NOMO-1 treated with dmso at 0.1 percent for 144 hours (cell line): ENCODE measurements around the gene CLPTM1L.

ENCODE experiments used
- DNase-seq: peaks from one replicate; lab custom pipeline; 2025; ENCODE audit not compliant: unreplicated experiment; lab: John Stamatoyannopoulos, UW

Gene CLPTM1L

GRCh38 chr5:1316588-1317340 is 28.1 kb downstream of the CLPTM1L start:
- DNase-seq, result no peak

- DNase-seq, result no peak
Measured at GRCh38 chr5:1315709-1316587, 29.0 kb downstream of the CLPTM1L start.

GRCh38 chr5:1315018-1315708 is 29.7 kb downstream of the CLPTM1L start:
- no peak for DNase-seq

GRCh38 chr5:1314564-1314982 is 30.3 kb downstream of the CLPTM1L start:
- DNase-seq, result no peak

- peak; percentile 97 for DNase-seq
Measured at GRCh38 chr5:1312993-1313833, 31.7 kb downstream of the CLPTM1L start.

GRCh38 chr5:1312206-1312605 is 32.7 kb downstream of the CLPTM1L start:
- DNase-seq, result no peak

- DNase-seq, result no peak
Measured at GRCh38 chr5:1311439-1312055, 33.4 kb downstream of the CLPTM1L start.

GRCh38 chr5:1310118-1310517 is 34.8 kb downstream of the CLPTM1L start:
- no peak for DNase-seq

- DNase-seq, result peak; percentile 66
Measured at GRCh38 chr5:1304033-1304432, 40.9 kb downstream of the CLPTM1L start.

- no peak for DNase-seq
Measured at GRCh38 chr5:1302258-1302657, 42.6 kb downstream of the CLPTM1L start.

- no peak for DNase-seq
Measured at GRCh38 chr5:1300581-1301083, 44.3 kb downstream of the CLPTM1L start.

GRCh38 chr5:1299961-1300360 is 44.9 kb downstream of the CLPTM1L start:
- no peak for DNase-seq

- DNase-seq, result no peak
Measured at GRCh38 chr5:1299511-1299850, 45.4 kb downstream of the CLPTM1L start.

- DNase-seq, result no peak
Measured at GRCh38 chr5:1298723-1299510, 46.0 kb downstream of the CLPTM1L start.

GRCh38 chr5:1298067-1298551 is 46.8 kb downstream of the CLPTM1L start:
- no peak for DNase-seq

- DNase-seq, result no peak
Measured at GRCh38 chr5:1297243-1297642, 47.7 kb downstream of the CLPTM1L start.

GRCh38 chr5:1295650-1296037 is 49.3 kb downstream of the CLPTM1L start:
- no peak for DNase-seq

GRCh38 chr5:1294835-1295649 is 49.9 kb downstream of the CLPTM1L start, which contains the start of gene TERT:
Gene TERT (minus strand): TSS chr5:1295068. CDS start chr5:1294989, 79 bp downstream.
- no peak for DNase-seq
